Femur (tissue), 1 donor: Measurements from ENCODE around the gene PCID2.
"Not testable (repeated sequence)": the region's sequence is repeated elsewhere in the genome, so short reads cannot be mapped to it uniquely, and the experiment has no call there.

ENCODE experiments used
- DNase-seq: peaks from one replicate; pipeline ENCODE4 v3.0.0-alpha.2; 2017

The PCID2 gene

GRCh38 chr13:113208421-113209335, at the start of gene PCID2:
PCID2 (minus strand) TSS chr13:113208669; CDS start chr13:113208634, 35 bp downstream.
- DNase-seq, result peak; percentile 92

- DNase-seq, result not testable (repeated sequence)
Measured at GRCh38 chr13:113257908-113258307, 49.4 kb upstream of the PCID2 start.

- DNase-seq, result no peak
Measured at GRCh38 chr13:113252516-113253095, 44.1 kb upstream of the PCID2 start.

- no peak for DNase-seq
Measured at GRCh38 chr13:113245849-113246796, 37.7 kb upstream of the PCID2 start.

GRCh38 chr13:113243847-113244246, 35.4 kb upstream of the PCID2 start:
- no peak for DNase-seq

- not testable (repeated sequence) for DNase-seq
Measured at GRCh38 chr13:113241623-113242022, 33.2 kb upstream of the PCID2 start.

GRCh38 chr13:113239986-113240385, 31.5 kb upstream of the PCID2 start:
- DNase-seq, result no peak

- no peak for DNase-seq
Measured at GRCh38 chr13:113239357-113239756, 30.9 kb upstream of the PCID2 start.

GRCh38 chr13:113238536-113238935, 30.1 kb upstream of the PCID2 start:
- DNase-seq, result no peak

GRCh38 chr13:113233101-113233500, 24.6 kb upstream of the PCID2 start:
- no peak for DNase-seq

- no peak for DNase-seq
Measured at GRCh38 chr13:113232208-113233003, 23.9 kb upstream of the PCID2 start.

GRCh38 chr13:113231306-113232207, 23.1 kb upstream of the PCID2 start:
- DNase-seq, result no peak

- DNase-seq, result no peak
Measured at GRCh38 chr13:113229791-113230190, 21.3 kb upstream of the PCID2 start.

- DNase-seq, result no peak
Measured at GRCh38 chr13:113229161-113229560, 20.7 kb upstream of the PCID2 start.

- DNase-seq, result no peak
Measured at GRCh38 chr13:113226873-113227450, 18.5 kb upstream of the PCID2 start.

GRCh38 chr13:113225515-113225914, 17.0 kb upstream of the PCID2 start:
- no peak for DNase-seq

GRCh38 chr13:113224486-113224885, 16.0 kb upstream of the PCID2 start:
- no peak for DNase-seq

- DNase-seq, result no peak
Measured at GRCh38 chr13:113223070-113223469, 14.6 kb upstream of the PCID2 start.

GRCh38 chr13:113220877-113221276, 12.4 kb upstream of the PCID2 start:
- no peak for DNase-seq

GRCh38 chr13:113220141-113220598, 11.7 kb upstream of the PCID2 start:
- DNase-seq, result no peak
